Measurements from ENCODE around the gene CD93. TPM values are rescaled to one million over a fixed set of nuclear protein-coding genes. Genes with fewer than 3 reads are reported as not detected.

Gene CD93
- total RNA-seq, 1 donor from 2014 or later, result not detected

- Histone ChIP-seq H3K27ac (no peak overlapping the region), H3K9ac (no peak overlapping the region), H3K4me1 (no peaks in the 10 kb centered on the region), H3K4me2 (no peak overlapping the region), H3K4me3 (no peak overlapping the region), H3K9me3 (ENCODE audit: low read depth) (no peaks in the 10 kb centered on the region), H3F3A (ENCODE audit: low read depth) (no peaks in the 10 kb centered on the region), H4K20me1 (ENCODE audit: low read depth) (no peaks in the 10 kb centered on the region), H3K36me3 (no peaks in the 10 kb centered on the region), H2AFZ (replicated peaks) (no peak overlapping the region), H3K27me3 (no peaks in the 10 kb centered on the region), H3K79me2 (ENCODE audit: low read depth) (no peaks in the 10 kb centered on the region)
- H3K4me1 Mint-ChIP-seq, result peaks cover 13% of the 10 kb centered on the region
- no peak for DNase-seq (ENCODE audit: low spot score)
- H3K36me3 Mint-ChIP-seq, result no peaks in the 10 kb centered on the region
- H3K27ac Mint-ChIP-seq, result peak overlapping the region; percentile 39
- TF ChIP-seq EZH2 (IDR thresholded peaks at IDR 0.05) (no peak), CTCF (IDR thresholded peaks at IDR 0.05) (no peak), EZH2phosphoT487 (IDR thresholded peaks at IDR 0.05) (no peak)
- no peak overlapping the region for H3K4me3 Mint-ChIP-seq
- H3K27me3 Mint-ChIP-seq (ENCODE audit: insufficient read depth, low read depth), result peaks cover 4% of the 10 kb centered on the region
- H3K9me3 Mint-ChIP-seq, result no peaks in the 10 kb centered on the region
Observed at GRCh38 chr20:23114448-23115082, 28.4 kb upstream of the CD93 start.

- no peak for TF ChIP-seq EZH2phosphoT487 (IDR thresholded peaks at IDR 0.05)
- no peak for TF ChIP-seq CTCF (IDR thresholded peaks at IDR 0.05)
- TF ChIP-seq EZH2 (IDR thresholded peaks at IDR 0.05), result no peak
- H3K4me1 ChIP-seq, result no peaks in the 10 kb centered on the region
- no peaks in the 10 kb centered on the region for H3K36me3 Mint-ChIP-seq
- H4K20me1 ChIP-seq (ENCODE audit: low read depth), result no peaks in the 10 kb centered on the region
- H3K36me3 ChIP-seq, result no peaks in the 10 kb centered on the region
- H3K4me2 ChIP-seq, result no peak overlapping the region
- H2AFZ ChIP-seq (replicated peaks), result no peak overlapping the region
- DNase-seq (ENCODE audit: low spot score), result no peak
- no peaks in the 10 kb centered on the region for H3K79me2 ChIP-seq (ENCODE audit: low read depth)
- no peaks in the 10 kb centered on the region for H3K9me3 ChIP-seq (ENCODE audit: low read depth)
- no peaks in the 10 kb centered on the region for H3K9me3 Mint-ChIP-seq
- H3K27me3 ChIP-seq, result no peaks in the 10 kb centered on the region
- H3K4me3 ChIP-seq, result no peak overlapping the region
- H3K9ac ChIP-seq, result no peak overlapping the region
- no peaks in the 10 kb centered on the region for H3F3A ChIP-seq (ENCODE audit: low read depth)
- no peaks in the 10 kb centered on the region for H3K27me3 Mint-ChIP-seq (ENCODE audit: insufficient read depth, low read depth)
- no peak overlapping the region for H3K27ac ChIP-seq
- peaks cover 13% of the 10 kb centered on the region for H3K4me1 Mint-ChIP-seq
- H3K27ac Mint-ChIP-seq, result peak overlapping the region; percentile 39
- H3K4me3 Mint-ChIP-seq, result no peak overlapping the region
Observed at GRCh38 chr20:23114018-23114417, 27.9 kb upstream of the CD93 start.

- no peaks in the 10 kb centered on the region for H3K9me3 Mint-ChIP-seq
- no peaks in the 10 kb centered on the region for H3K36me3 Mint-ChIP-seq
Observed at GRCh38 chr20:23112595-23112994, 26.5 kb upstream of the CD93 start.

GRCh38 chr20:23111944-23112342 lies 25.8 kb upstream of the CD93 start:
- H2AFZ ChIP-seq (replicated peaks), result no peak overlapping the region
- Mint-ChIP-seq H3K4me3 (no peak overlapping the region), H3K36me3 (no peaks in the 10 kb centered on the region), H3K9me3 (no peaks in the 10 kb centered on the region), H3K4me1 (peaks cover 8% of the 10 kb centered on the region), H3K27ac (no peak overlapping the region), H3K27me3 (ENCODE audit: insufficient read depth, low read depth) (peaks cover 2% of the 10 kb centered on the region)
- DNase-seq (ENCODE audit: low spot score), result no peak
- TF ChIP-seq EZH2phosphoT487 (IDR thresholded peaks at IDR 0.05), result no peak
- TF ChIP-seq CTCF (IDR thresholded peaks at IDR 0.05), result no peak
- TF ChIP-seq EZH2 (IDR thresholded peaks at IDR 0.05), result no peak
- H3K36me3 ChIP-seq, result no peaks in the 10 kb centered on the region
- H3K4me3 ChIP-seq, result no peak overlapping the region
- no peaks in the 10 kb centered on the region for H3K79me2 ChIP-seq (ENCODE audit: low read depth)
- H3K9me3 ChIP-seq (ENCODE audit: low read depth), result no peaks in the 10 kb centered on the region
- H3F3A ChIP-seq (ENCODE audit: low read depth), result no peaks in the 10 kb centered on the region
- H3K27me3 ChIP-seq, result no peaks in the 10 kb centered on the region
- H3K27ac ChIP-seq, result no peak overlapping the region
- H3K4me2 ChIP-seq, result no peak overlapping the region
- no peaks in the 10 kb centered on the region for H3K4me1 ChIP-seq
- no peaks in the 10 kb centered on the region for H4K20me1 ChIP-seq (ENCODE audit: low read depth)
- H3K9ac ChIP-seq, result no peak overlapping the region

More at GRCh38 chr20:23112595-23112994, 26.5 kb upstream of the CD93 start:
- H3K4me1 ChIP-seq, result no peaks in the 10 kb centered on the region
- H3K4me2 ChIP-seq, result no peak overlapping the region
- Mint-ChIP-seq H3K4me3 (no peak overlapping the region), H3K27ac (no peak overlapping the region), H3K27me3 (ENCODE audit: insufficient read depth, low read depth) (peaks cover 2% of the 10 kb centered on the region), H3K4me1 (peaks cover 13% of the 10 kb centered on the region)
- no peaks in the 10 kb centered on the region for H3K9me3 ChIP-seq (ENCODE audit: low read depth)
- no peak for TF ChIP-seq EZH2phosphoT487 (IDR thresholded peaks at IDR 0.05)
- H3K27me3 ChIP-seq, result no peaks in the 10 kb centered on the region
- no peaks in the 10 kb centered on the region for H3K36me3 ChIP-seq
- no peak for DNase-seq (ENCODE audit: low spot score)
- no peak overlapping the region for H2AFZ ChIP-seq (replicated peaks)
- H3K9ac ChIP-seq, result no peak overlapping the region
- no peaks in the 10 kb centered on the region for H3F3A ChIP-seq (ENCODE audit: low read depth)
- H4K20me1 ChIP-seq (ENCODE audit: low read depth), result no peaks in the 10 kb centered on the region
- no peaks in the 10 kb centered on the region for H3K79me2 ChIP-seq (ENCODE audit: low read depth)
- no peak overlapping the region for H3K27ac ChIP-seq
- no peak overlapping the region for H3K4me3 ChIP-seq
